Measurements from ENCODE around the gene SIGLEC7.

DNA sequence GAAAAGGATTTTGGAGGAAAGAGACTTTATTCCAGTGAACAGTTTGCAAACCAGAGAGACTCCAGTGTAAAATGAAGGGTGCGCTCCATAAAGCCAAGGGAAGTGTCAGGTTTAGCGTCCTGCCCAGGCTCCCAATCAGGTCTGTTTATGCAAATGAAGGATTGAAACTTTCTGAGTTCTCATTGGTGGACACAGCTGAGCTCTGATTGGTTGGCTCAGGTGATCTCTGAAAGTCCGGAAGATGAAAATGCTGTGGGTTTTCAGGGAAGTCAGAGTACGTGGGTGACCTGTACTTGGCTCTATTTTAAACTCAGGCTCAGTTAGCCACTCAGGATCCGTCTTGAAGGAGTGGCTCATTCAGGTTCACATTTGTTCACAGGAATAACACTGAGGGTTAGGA, 54.1 kb downstream of the SIGLEC7 start:
- no peak for TF ChIP-seq POLR2A (IDR thresholded peaks at IDR 0.05)
- TF ChIP-seq, protein P1, sequence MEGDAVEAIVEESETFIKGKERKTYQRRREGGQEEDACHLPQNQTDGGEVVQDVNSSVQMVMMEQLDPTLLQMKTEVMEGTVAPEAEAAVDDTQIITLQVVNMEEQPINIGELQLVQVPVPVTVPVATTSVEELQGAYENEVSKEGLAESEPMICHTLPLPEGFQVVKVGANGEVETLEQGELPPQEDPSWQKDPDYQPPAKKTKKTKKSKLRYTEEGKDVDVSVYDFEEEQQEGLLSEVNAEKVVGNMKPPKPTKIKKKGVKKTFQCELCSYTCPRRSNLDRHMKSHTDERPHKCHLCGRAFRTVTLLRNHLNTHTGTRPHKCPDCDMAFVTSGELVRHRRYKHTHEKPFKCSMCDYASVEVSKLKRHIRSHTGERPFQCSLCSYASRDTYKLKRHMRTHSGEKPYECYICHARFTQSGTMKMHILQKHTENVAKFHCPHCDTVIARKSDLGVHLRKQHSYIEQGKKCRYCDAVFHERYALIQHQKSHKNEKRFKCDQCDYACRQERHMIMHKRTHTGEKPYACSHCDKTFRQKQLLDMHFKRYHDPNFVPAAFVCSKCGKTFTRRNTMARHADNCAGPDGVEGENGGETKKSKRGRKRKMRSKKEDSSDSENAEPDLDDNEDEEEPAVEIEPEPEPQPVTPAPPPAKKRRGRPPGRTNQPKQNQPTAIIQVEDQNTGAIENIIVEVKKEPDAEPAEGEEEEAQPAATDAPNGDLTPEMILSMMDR (IDR thresholded peaks at IDR 0.05), result no peak

All from thyroid gland (tissue), 4 donors.